Motor neuron (in vitro differentiated cells): ENCODE measurements around the gene ALG1. TPM values are rescaled to one million over a fixed set of nuclear protein-coding genes. Genes with fewer than 3 reads are reported as not detected.
A peak's percentile ranks its signal among the peaks of the same experiment; 100 is the strongest.
"Not testable (repeated sequence)": the region's sequence is repeated elsewhere in the genome, so short reads cannot be mapped to it uniquely, and the experiment has no call there.

Experiments
- ATAC-seq, 8 experiments: fragments of 200-7000 bp; cut with Tn5 transposase; replicated peaks in 6 of 8; 2 replicates each; pipeline ENCODE4 v1.8.0; 2021; ENCODE audit warnings: mild to moderate bottlenecking in 8 of 8, moderate library complexity in 8 of 8
- H3K27ac ChIP-seq, 2 donors: fragments of 250-450 bp; sonication (Bioruptor Pico); 2 replicates each; pipeline ENCODE4 v1.9.0; 2021; ENCODE audit warnings: antibody characterized with exemption in 2 of 2, mild to moderate bottlenecking in 2 of 2, moderate library complexity in 1 of 2
- H3K4me1 ChIP-seq, 2 donors: fragments of 250-450 bp; sonication (Bioruptor Pico); replicated peaks in 1 of 2; 2 replicates each; pipeline ENCODE4 v1.6.1; 2021; ENCODE audit warnings: antibody characterized with exemption in 2 of 2, mild to moderate bottlenecking in 2 of 2, moderate library complexity in 1 of 2
- H3K4me3 ChIP-seq, 5 donors: fragments of 250-450 bp; sonication (Bioruptor Pico); 2 replicates each; pipeline ENCODE4 v1.9.0; 2021; ENCODE audit warnings: antibody characterized with exemption in 5 of 5, mild to moderate bottlenecking in 5 of 5, moderate library complexity in 4 of 5
- WGBS, 10 experiments: fragments of 450-650 bp; shearing (Covaris generic); methylation state at CpG; one replicate each; pipeline ENCODE4 v1.0.0; 2022; 5-methylcytosine and 5-hydroxymethylcytosine counted together
- in situ Hi-C, 9 experiments: fragments of 400-800 bp; cut with MboI; loops; one replicate each; pipeline ENCODE4 v1.15.0; 2021; ENCODE audit warnings: low sequenced_read_pairs in 9 of 9, low pct_unique_long_range_greater_than_20kb in 2 of 9; ENCODE audit not compliant: unreplicated experiment in 9 of 9
- total RNA-seq, 8 experiments: library from RNA; unstranded; fragments of 300-600 nt; gene quantifications; 2 replicates each; pipeline versions ENCODE4 v1.2.3 to v1.2.4, GENCODE V29; 2022

The ALG1 gene
- total RNA-seq, 8 experiments from 2014 or later: 6.6 to 43.8 (median 18.4) TPM

DNA sequence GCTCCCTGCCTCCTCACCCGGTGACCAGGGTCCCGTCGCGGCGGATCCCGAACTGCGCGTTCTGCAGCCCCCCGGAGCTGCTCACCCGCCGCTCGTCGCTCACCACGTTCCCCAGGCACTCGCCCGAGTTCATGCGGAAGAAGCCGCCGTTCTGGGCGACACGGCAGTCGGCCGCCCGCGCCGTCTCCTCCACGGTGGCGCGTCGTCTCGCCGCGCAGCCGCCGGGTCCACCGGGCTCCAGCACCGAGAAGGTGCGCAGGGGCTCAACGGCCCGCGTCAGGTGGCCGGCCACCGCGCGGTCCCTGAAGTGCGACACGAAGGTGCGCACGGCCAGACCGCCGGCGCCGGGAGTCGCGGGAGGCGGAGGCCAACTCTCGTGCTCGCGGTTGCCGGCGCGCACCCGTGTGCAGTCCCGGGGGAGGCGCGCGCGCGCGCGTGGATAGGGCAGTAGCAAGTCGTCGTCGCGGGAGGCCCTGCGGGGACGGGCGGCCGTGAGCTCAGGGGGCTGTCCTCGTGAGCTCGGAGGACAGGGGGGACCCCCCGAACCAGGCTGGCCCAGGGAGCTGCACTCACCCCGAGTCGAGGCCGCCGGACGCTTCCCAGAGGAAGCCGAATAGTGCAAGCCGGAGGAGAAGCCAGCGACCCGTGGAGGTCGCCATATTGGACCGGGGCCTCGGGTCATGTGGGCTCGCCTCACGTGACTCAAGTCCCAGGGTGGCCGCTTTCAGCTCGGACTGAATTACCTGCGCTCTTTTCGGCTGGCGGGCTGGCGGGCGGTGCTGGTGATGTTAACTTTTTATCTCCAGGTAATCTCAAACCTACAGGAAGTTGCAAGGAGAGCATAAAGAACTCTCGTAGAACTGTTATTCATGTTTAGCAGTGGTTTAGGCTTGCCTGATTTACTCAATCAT lies 38.1 kb upstream of the ALG1 start, which contains the start of gene NAGPA:
Gene NAGPA, minus strand, starts transcription at position 680 of the 911 bp plus-strand sequence. Its CDS starts 21 bp downstream, at position 659.
- ATAC-seq: peak; percentile 81 to 95 (median 88)
- in situ Hi-C loops: no loop called here
- Histone ChIP-seq H3K27ac (peak within 1 kb of the TSS in 1 of 2 donors; percentile 52), H3K4me1 (peaks cover 7 to 15% of the 10 kb centered on the region in 2 donors), H3K4me3 (peak within 1 kb of the TSS; percentile 77 to 89 (median 85))
- 0 to 6% (median 3%) methylated on average over 4 to 15 of the region's 104 CpGs; no CpG with 5 or more reads in 3 of the 10 experiments for WGBS, 10 experiments

DNA sequence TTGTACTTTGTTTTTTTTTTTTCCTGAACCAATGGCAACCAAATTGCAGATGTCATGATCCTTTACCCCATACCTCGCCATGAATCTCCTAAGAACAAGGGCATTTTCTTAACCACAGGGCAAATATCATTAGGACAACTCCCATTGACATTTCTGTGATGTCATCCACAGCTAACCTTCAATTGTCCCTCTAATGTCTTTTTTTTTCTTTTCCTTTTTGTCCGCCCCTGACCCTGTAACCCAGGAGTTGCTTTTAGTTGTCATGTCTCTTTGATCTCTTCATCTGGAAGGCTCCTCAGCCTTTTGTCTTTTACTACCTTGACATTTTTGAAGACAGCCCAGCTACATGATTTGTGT lies 37.5 kb upstream of the ALG1 start:
- peaks cover 7 to 15% of the 10 kb centered on the region in 2 donors for H3K4me1 ChIP-seq
- in situ Hi-C loops: no loop called here
- 0 to 23% (median 14%) methylated on average over 2 of the region's 2 CpGs; no CpG with 5 or more reads in 1 of the 10 experiments for WGBS, 10 experiments
- peak overlapping the region in 1 of 2 donors; percentile 52 for H3K27ac ChIP-seq
- H3K4me3 ChIP-seq: peak overlapping the region; percentile 77 to 89 (median 85)
- peak in 2 of 8 experiments; percentile 5 to 6 for ATAC-seq

DNA sequence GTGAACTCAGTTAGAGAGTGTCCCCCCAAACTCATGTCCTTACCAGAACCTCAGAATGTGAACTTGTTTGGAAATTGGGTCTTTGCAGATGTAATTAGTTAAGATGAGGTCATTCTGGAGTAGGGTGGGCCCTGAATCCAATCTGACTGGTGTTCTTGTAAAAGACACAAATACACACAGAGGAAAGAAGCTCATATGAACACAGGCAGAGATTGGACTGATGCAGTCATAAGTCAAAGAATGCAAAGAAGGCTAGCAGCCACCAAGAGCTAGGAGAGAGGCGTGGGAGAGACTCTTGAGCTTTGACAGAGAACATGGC lies 35.8 kb upstream of the ALG1 start:
- Histone ChIP-seq H3K4me3 (no peak overlapping the region), H3K27ac (no peak overlapping the region), H3K4me1 (peaks cover 7 to 15% of the 10 kb centered on the region in 2 donors)
- 0 to 100% (median 85%) methylated on average over 1 of the region's 1 CpG; no CpG with 5 or more reads in 6 of the 10 experiments for WGBS, 10 experiments
- ATAC-seq: no peak
- in situ Hi-C loops: no loop called here

DNA sequence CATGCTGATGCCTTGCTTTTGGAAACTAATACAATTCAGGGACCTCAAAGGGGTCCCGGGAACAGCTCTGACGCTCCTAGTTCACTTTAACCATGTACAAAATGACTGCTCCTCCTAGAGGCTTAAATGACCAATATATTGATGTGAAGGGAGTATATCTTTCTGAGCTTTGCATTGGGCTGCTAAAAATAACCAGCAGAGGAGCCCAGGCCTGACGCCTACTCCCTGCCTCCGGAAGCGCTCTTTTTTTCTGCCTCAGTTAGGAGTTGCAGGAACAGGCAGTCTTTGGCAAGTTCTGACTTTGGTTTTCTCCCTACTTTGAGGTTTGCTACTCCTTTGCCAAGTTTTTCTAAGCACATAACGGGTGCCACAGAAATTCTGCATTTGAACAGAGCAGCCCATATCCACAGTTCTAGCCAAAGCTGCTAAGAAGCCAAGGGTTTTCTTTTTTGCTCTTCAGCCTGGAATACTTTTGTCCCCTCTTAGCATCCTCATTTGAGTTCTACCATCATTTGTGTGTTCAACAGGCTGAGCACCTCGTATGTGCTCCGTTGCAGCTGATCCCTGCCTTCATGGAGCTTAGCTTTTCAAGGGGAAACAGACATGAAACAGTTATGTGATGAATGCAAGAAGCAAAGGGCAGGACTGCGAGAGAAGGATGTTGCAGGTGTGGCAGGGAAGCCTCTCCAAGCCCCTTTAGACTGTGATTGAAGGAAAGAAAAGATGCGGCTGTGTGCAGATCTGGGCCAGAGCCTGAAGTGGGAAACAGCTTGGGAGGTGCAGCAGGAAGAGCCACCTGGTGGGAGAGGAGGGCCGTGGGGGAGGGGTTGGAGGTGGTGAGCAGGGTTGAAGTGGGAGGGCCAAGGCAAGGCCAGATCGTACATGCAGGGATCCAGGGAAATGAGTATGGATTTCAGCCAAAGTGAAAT lies 35.2 kb upstream of the ALG1 start:
- Histone ChIP-seq H3K4me1 (peaks cover 7 to 15% of the 10 kb centered on the region in 2 donors), H3K4me3 (no peak overlapping the region), H3K27ac (no peak overlapping the region)
- WGBS, 10 experiments: 20 to 100% (median 64%) methylated on average over 1 to 10 of the region's 12 CpGs
- in situ Hi-C loops: no loop called here
- ATAC-seq: peak in 1 of 8 experiments; percentile 13

DNA sequence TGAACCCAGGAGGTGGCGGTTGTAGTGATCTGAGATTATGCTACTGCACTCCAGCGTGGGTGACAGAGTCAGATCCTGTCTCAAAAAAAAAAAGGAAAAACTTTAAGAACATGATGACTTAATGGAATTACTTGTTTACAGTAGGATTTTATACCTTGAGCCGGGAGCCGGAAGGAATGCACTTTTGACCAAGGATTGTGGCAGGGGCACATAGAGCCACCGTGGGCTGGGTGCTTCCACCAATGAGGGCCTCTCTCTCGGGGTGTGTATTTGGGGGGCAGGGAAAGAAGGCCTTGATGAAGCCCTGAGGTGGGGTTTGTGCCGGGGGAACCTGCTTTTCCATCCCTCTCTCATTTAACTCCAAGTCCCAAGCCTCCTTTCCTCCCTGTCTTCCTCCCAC lies 31.2 kb upstream of the ALG1 start:
- WGBS, 10 experiments: 48 to 100% (median 78%) methylated on average over 1 to 6 of the region's 7 CpGs; no CpG with 5 or more reads in 2 of the 10 experiments
- Histone ChIP-seq H3K27ac (no peak overlapping the region), H3K4me3 (no peak overlapping the region), H3K4me1 (peaks cover 0 to under 1% of the 10 kb centered on the region in 2 donors)
- in situ Hi-C loops: no loop called here
- no peak for ATAC-seq

DNA sequence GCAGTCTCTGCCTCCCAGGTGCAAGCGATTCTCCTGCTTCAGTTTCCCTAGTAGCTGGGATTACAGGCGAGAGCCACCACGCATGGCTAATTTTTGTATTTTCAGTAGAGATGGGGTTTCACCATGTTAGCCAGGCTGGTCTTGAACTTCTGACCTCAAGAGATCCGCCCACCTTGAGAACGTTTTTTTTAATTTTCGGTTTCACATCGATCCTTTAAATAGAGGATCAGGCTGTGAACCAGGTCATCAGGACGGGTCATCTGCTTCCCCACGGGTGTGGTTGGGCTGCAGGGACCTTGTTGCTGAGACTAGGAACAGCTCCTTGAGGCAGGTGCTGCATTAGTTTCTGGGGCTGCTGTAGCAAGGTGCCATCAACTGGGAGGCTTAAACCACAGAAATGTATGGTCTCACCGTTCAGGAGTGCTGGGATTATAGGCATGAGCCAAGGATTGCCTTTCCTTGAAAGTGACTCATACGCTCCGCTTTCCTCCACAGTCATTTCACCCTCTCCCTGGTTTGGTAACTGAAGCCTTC lies 30.0 kb upstream of the ALG1 start:
- in situ Hi-C loops: no loop called here
- no peak overlapping the region for H3K27ac ChIP-seq
- no peak for ATAC-seq
- 57 to 100% (median 73%) methylated on average over 2 to 11 of the region's 12 CpGs; no CpG with 5 or more reads in 1 of the 10 experiments for WGBS, 10 experiments
- H3K4me3 ChIP-seq: no peak overlapping the region
- H3K4me1 ChIP-seq: no peaks in the 10 kb centered on the region

DNA sequence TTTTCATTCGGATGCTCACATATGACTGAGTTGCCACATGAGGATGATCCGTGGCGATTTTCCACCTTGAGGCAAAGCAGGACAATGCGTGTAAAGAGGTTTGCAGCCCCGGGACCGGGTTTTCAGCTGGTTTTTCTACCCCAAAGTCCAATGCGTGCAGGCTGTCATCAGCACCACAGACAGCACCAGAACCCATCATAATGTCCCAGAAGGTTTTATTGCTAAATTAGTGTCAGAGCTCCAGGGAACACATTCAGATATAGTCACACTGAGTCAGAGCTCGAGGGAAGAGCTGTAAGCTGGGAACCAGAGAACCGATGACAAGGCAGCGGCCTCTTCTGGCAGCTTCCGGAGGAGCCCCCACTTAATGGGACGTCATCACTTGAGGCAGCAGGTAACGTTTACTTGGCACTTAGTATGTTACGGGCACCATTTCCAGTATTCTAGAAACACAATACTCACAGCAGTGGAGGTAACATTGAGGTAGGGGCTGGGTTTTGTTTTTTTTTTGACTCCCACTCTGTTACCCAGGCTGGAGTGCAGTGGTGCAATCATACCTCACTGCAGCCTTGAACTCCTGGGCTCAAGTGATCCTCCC lies 29.0 kb upstream of the ALG1 start:
- Histone ChIP-seq H3K4me3 (no peak overlapping the region), H3K4me1 (no peaks in the 10 kb centered on the region), H3K27ac (no peak overlapping the region)
- in situ Hi-C loops: no loop called here
- 20 to 100% (median 60%) methylated on average over 1 to 10 of the region's 14 CpGs; no CpG with 5 or more reads in 1 of the 10 experiments for WGBS, 10 experiments
- peak in 2 of 8 experiments; percentile 20 to 31 for ATAC-seq

DNA sequence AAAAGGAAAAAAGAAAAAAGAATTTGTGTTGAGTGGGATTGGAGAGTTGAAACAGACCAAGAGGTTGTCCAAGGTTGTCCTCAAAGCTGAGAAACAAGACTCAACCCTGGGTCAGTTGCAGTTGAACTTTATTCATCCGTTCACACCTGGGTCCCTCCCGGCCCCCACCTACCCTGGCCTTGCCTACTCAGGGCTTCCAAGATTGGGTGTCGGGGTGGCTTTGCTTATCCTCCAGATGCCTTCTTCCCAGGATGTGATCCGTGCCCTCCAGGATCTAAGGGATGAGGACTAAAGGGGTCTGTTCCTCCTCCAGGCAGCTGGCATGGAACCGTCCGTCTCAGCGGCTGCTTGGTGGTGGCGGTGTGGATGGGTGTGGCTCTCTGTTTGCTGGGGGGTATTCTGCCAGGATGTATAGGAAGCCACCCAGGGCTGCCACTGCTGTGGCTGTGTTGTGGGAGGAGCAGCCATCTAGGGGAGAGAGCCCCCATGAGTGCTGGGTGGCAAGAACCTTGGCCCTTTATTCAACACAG lies 27.6 kb upstream of the ALG1 start:
- no peaks in the 10 kb centered on the region for H3K4me1 ChIP-seq
- in situ Hi-C loops: no loop called here
- WGBS, 10 experiments: 40 to 94% (median 63%) methylated on average over 1 to 6 of the region's 8 CpGs; no CpG with 5 or more reads in 4 of the 10 experiments
- no peak for ATAC-seq
- H3K4me3 ChIP-seq: no peak overlapping the region
- H3K27ac ChIP-seq: no peak overlapping the region

DNA sequence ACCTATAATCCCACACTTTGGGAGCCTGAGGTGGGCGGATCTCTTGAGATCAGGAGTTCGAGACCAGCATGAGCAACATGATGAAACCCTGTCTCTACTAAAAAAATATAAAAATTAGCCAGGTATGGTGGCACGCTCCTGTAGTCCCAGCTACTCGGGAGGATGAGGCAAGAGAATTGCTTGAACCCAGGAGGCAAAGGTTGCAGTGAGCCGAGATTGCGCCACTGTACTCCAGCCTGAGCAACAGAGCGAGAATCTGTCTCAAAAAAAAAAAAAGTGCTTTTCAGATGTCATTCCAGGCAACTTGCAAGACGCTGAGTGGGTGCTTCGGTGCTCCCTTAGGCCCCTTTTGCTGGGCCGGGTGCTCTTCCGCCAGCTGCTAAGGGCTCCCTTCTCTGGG lies 27.1 kb upstream of the ALG1 start:
- WGBS, 10 experiments: 53 to 100% (median 88%) methylated on average over 1 to 6 of the region's 11 CpGs; no CpG with 5 or more reads in 3 of the 10 experiments
- H3K4me1 ChIP-seq, H3K4me3 ChIP-seq, ATAC-seq, H3K27ac ChIP-seq, in situ Hi-C loops: not testable (repeated sequence)

DNA sequence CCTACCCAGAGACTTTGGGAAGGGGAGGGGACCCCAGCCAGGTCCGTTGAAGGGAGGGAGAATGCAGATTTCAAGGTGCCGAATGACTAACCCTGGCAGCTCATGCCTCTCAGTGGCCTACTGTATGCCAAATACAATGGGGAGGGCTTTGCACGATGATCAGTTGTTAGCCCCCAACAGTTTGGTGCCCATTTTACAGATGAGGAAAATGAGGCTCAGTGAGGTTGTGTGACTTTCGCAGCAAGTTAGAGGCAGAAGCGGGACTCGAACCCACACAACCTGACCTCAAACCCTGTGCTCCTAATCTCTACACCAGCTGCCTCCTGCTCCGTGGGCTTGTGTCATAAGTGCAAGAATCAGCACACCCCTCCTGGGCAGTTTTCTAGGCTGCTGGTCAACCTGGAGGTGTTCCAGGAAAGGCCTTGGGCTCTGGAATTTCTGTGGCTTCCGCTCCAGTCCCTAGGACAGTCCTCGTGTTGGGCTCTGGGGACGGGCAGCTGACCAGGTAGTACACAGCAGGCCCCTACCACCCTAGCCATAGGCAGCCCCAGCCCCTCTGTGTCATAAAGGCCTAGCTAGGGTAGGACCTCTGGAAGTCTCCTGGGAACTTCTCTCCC lies 26.0 kb upstream of the ALG1 start:
- in situ Hi-C loops: no loop called here
- Histone ChIP-seq H3K4me3 (no peak overlapping the region), H3K4me1 (no peaks in the 10 kb centered on the region), H3K27ac (no peak overlapping the region)
- 53 to 100% (median 82%) methylated on average over 2 to 10 of the region's 10 CpGs; no CpG with 5 or more reads in 6 of the 10 experiments for WGBS, 10 experiments
- no peak for ATAC-seq

DNA sequence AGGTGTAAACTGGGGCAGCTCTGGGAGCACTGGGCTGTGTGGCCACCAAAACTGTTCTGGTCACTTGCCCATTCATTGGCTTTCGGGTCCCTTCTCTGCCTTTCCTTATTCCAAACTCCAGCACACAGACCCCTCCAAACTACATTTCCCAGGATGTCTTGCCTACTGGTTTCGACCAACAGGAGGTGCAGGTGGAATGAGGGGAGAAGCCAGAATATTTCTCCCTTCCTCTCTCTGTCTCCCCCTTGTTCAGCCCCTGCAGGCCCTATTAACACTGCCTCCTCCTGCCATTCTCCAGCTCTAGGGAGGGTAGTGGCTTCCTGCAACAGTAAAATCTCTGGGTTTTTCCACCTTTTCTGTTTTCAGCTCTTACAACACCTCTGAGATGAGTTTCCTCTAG lies 24.7 kb upstream of the ALG1 start:
- no peak overlapping the region for H3K4me3 ChIP-seq
- 0 to 86% (median 44%) methylated on average over 1 to 2 of the region's 2 CpGs; no CpG with 5 or more reads in 5 of the 10 experiments for WGBS, 10 experiments
- no peak overlapping the region for H3K27ac ChIP-seq
- no peaks in the 10 kb centered on the region for H3K4me1 ChIP-seq
- no peak for ATAC-seq
- in situ Hi-C loops: no loop called here
